Pancreas (tissue), 10 donors: ENCODE results near the gene ARFGAP3. TPM values are rescaled to one million over a fixed set of nuclear protein-coding genes. Genes with fewer than 3 reads are reported as not detected.

Experiments
- ATAC-seq, 4 donors: fragments of 200-7000 bp; cut with Tn5 transposase; one replicate each; pipeline versions ENCODE4 v1.8.0 to v1.9.1; 2020; ENCODE audit warnings: mild to moderate bottlenecking in 4 of 4, moderate library complexity in 4 of 4
- DNase-seq, 6 donors: peaks; one replicate each; pipeline ENCODE4 v3.0.0-alpha.2; 2020
- FAIRE-seq: peaks from 2 replicates; lab custom pipeline; 2012; peaks lifted over from hg19 to GRCh38; lab: Jason Lieb, UNC
- H3K27ac ChIP-seq, 4 donors: fragments of 200-600 bp; sonication (generic); 1 replicate in 3 of 4; 2 replicates in 1 of 4; pipeline versions ENCODE4 v1.5.0 to v1.8.0; 2020
- H3K27me3 ChIP-seq, 4 donors: fragments of 200-600 bp; one replicate each; pipeline ENCODE4 v1.8.0; 2021
- H3K36me3 ChIP-seq, 3 donors: fragments of 200-600 bp; sonication (generic) in 1 of 3; one replicate each; pipeline versions ENCODE4 v1.5.0 to v1.8.0; 2020 to 2021
- H3K4me1 ChIP-seq, 3 donors: fragments of 200-600 bp; one replicate each; pipeline ENCODE4 v1.8.0; 2021
- H3K4me3 ChIP-seq, 4 donors: fragments of 200-600 bp; sonication (generic) in 2 of 4; one replicate each; pipeline versions ENCODE4 v1.5.0 to v1.8.0; 2020 to 2021
- H3K9me3 ChIP-seq, 4 donors: fragments of 200-600 bp; one replicate each; pipeline ENCODE4 v1.8.0; 2021
- CTCF ChIP-seq, 4 donors: fragments of 200-600 bp; sonication (generic) in 3 of 4; IDR thresholded peaks; one replicate each; pipeline versions ENCODE4 v1.5.0 to v1.8.0; 2021; ENCODE audit warnings: antibody characterized with exemption in 4 of 4
- WGBS, 2 donors: extraction: QIAGEN DNeasy Blood & Tissue Kit; methylation state at CpG; one replicate each; pipeline ENCODE4 v1.1.7; 2013; 5-methylcytosine and 5-hydroxymethylcytosine counted together
- intact Hi-C, 3 donors: fragments of 100-400 bp; cut with DNase I; formaldehyde crosslinking; loops; one replicate each; pipeline versions ENCODE4 v1.11.1 to v1.14.2; 2022
- polyA plus RNA-seq, 2 donors: library from polyadenylated mRNA; stranded (reverse); fragments of 200-250 nt; gene quantifications; one replicate each; pipeline ENCODE4 v1.2.3, GENCODE V29; 2013
- total RNA-seq, 6 donors: library from RNA; stranded (reverse); fragmentation: NEBNext Ultra II Directional in 4 of 6; extraction: Animal tissue kit (Norgen Biotek cat#: 25700) in 4 of 6; gene quantifications; one replicate each; pipeline versions ENCODE4 v1.2.1 to v1.2.4, GENCODE V29; 2021 to 2023
- donor health status: healthy with polysubstance abuse.
- donor health status: DM: no; HTN: no; CAD: no; lungs with moderate emphysema.
- donor health status: DM: no; HTN: no; CAD: no.
- donor health status: control.
- donor health status: control.
- donor health status: Bipolar disorder and iron deficiency.
- donor health status: DM: yes; HTN: yes; CAD: no.
- donor health status: DM: no; HTN: no; CAD: no.
- donor health status: DM: no; HTN: no; CAD: no.
- donor health status: DM: yes; HTN: yes; CAD: no.

ARFGAP3 gene
- 10 to 100 TPM; 54.8 to 75.3 (median 62.1) TPM for total RNA-seq
- 10 to 100 TPM; 39.1 to 45.4 TPM for polyA plus RNA-seq

- Histone ChIP-seq H3K9me3 (no peaks in the 10 kb centered on the region), H3K36me3 (no peaks in the 10 kb centered on the region), H3K27me3 (no peaks in the 10 kb centered on the region), H3K4me3 (peak within 1 kb of the TSS; percentile 88 to 94 (median 91)), H3K4me1 (peaks cover 0 to 21% (median 13%) of the 10 kb centered on the region in 3 donors), H3K27ac (peak within 1 kb of the TSS; percentile 97 to 99 (median 98))
- ATAC-seq = peak; percentile 92 to 96 (median 93)
- peak; percentile 91 to 99 (median 96) for DNase-seq
- 6 to 17% methylated on average over 32 to 111 of the region's 111 CpGs for WGBS, 2 donors
- intact Hi-C loops = no loop called here
- no peak for FAIRE-seq
- TF ChIP-seq CTCF (IDR thresholded peaks at IDR 0.05) = no peak
Observed at GRCh38 chr22:42856865-42857704, at the start of gene ARFGAP3. ARFGAP3 (minus strand) TSS chr22:42857273; CDS start chr22:42857182, 91 bp downstream.

- Histone ChIP-seq H3K4me3 (no peak overlapping the region), H3K27me3 (no peaks in the 10 kb centered on the region), H3K9me3 (no peaks in the 10 kb centered on the region), H3K4me1 (peaks cover 31 to 47% (median 41%) of the 10 kb centered on the region in 3 donors), H3K27ac (peak overlapping the region; percentile 62 to 84 (median 66)), H3K36me3 (no peaks in the 10 kb centered on the region)
- no peak for FAIRE-seq
- intact Hi-C loops = no loop called here
- no peak for TF ChIP-seq CTCF (IDR thresholded peaks at IDR 0.05)
- DNase-seq = peak; percentile 96 to 99 (median 99)
- WGBS, 2 donors = 13 to 17% methylated on average over 5 of the region's 5 CpGs
- peak; percentile 84 to 90 (median 88) for ATAC-seq
Observed at GRCh38 chr22:42905702-42906183, 48.7 kb upstream of the ARFGAP3 start.

- ATAC-seq (peak; percentile 11 to 25 (median 16)), FAIRE-seq (no peak), DNase-seq (peak in 5 of 6 donors; percentile 55 to 86 (median 71))
- Histone ChIP-seq H3K9me3 (no peaks in the 10 kb centered on the region), H3K4me3 (no peak overlapping the region), H3K4me1 (peaks cover 31 to 47% (median 41%) of the 10 kb centered on the region in 3 donors), H3K27me3 (no peaks in the 10 kb centered on the region), H3K36me3 (no peaks in the 10 kb centered on the region), H3K27ac (peak overlapping the region; percentile 62 to 84 (median 66))
- intact Hi-C loops = no loop called here
- WGBS, 2 donors = 19 to 27% methylated on average over 13 of the region's 13 CpGs
- no peak for TF ChIP-seq CTCF (IDR thresholded peaks at IDR 0.05)
Observed at GRCh38 chr22:42905217-42905616, 48.1 kb upstream of the ARFGAP3 start.

GRCh38 chr22:42904050-42904449 lies 47.0 kb upstream of the ARFGAP3 start:
- no peak for TF ChIP-seq CTCF (IDR thresholded peaks at IDR 0.05)
- Histone ChIP-seq H3K4me3 (no peak overlapping the region), H3K9me3 (no peaks in the 10 kb centered on the region), H3K36me3 (no peaks in the 10 kb centered on the region), H3K4me1 (peaks cover 31 to 47% (median 41%) of the 10 kb centered on the region in 3 donors), H3K27me3 (no peaks in the 10 kb centered on the region), H3K27ac (peak overlapping the region in 3 of 4 donors; percentile 19 to 84 (median 70))
- DNase-seq (no peak), ATAC-seq (no peak), FAIRE-seq (no peak)
- 86 to 90% methylated on average over 12 of the region's 12 CpGs for WGBS, 2 donors
- intact Hi-C loops = no loop called here
